IMR-90 (cell line): ENCODE measurements around the gene FADS1. TPM values are rescaled to one million over a fixed set of nuclear protein-coding genes. Genes with fewer than 3 reads are reported as not detected.

Experiments used
- ATAC-seq: fragments of 200-7000 bp; cut with Tn5 transposase; 2 replicates; pipeline ENCODE4 v1.9.1; 2020; ENCODE audit warnings: low read depth, mild to moderate bottlenecking, moderate library complexity
- BruUV-seq: library from RNA; stranded (reverse); fragments of 400-500 nt; replicated peaks from 2 replicates; lab custom pipeline; 2021; lab: Mats Ljungman, UMichigan
- CTCF ChIA-PET: fragments of 300-600 bp; formaldehyde crosslinking; extraction: SDS; loops from one replicate; lab custom pipeline; 2021; ENCODE audit warnings: antibody characterized with exemption; lab: Yijun Ruan, JAX
- POLR2A ChIA-PET: fragments of 300-600 bp; sonication (Branson Sonifier 250); formaldehyde crosslinking; loops from one replicate; lab custom pipeline; 2022; ENCODE audit warnings: antibody characterized with exemption; ENCODE audit not compliant: unreplicated experiment; lab: Charles Lee
- DNase-seq: peaks from one replicate; pipeline ENCODE4 v3.0.0; 2013
- H2AFZ ChIP-seq: replicated peaks from 2 replicates; pipeline ENCODE3; 2013; ENCODE audit warnings: low read length, mild to moderate bottlenecking; ENCODE audit not compliant: poor library complexity
- H2AK5ac ChIP-seq: 2 replicates; pipeline ENCODE4 v1.6.1; 2013; ENCODE audit warnings: low read depth, low read length, inconsistent platforms
- H2AK9ac ChIP-seq: replicated peaks from 2 replicates; pipeline ENCODE3; 2013; ENCODE audit warnings: mild to moderate bottlenecking, low read depth, low read length, moderate library complexity; ENCODE audit not compliant: poor library complexity
- H2BK120ac ChIP-seq: 2 replicates; pipeline ENCODE4 v1.6.1; 2013; ENCODE audit warnings: low read depth, low read length, inconsistent platforms
- H2BK15ac ChIP-seq: 3 replicates; pipeline ENCODE4 v1.6.1; 2013; ENCODE audit warnings: low read depth, low read length, inconsistent platforms
- H2BK20ac ChIP-seq: 2 replicates; pipeline ENCODE4 v1.6.1; 2013; ENCODE audit warnings: low read depth, mild to moderate bottlenecking, inconsistent platforms, low read length, moderate library complexity
- H2BK5ac ChIP-seq: 2 replicates; pipeline ENCODE4 v1.6.1; 2013; ENCODE audit warnings: mild to moderate bottlenecking, low read depth, low read length, inconsistent platforms; ENCODE audit not compliant: poor library complexity, severe bottlenecking
- H3K14ac ChIP-seq: replicated peaks from 2 replicates; pipeline ENCODE4 v1.6.1; 2013; ENCODE audit warnings: low read depth, low read length, inconsistent platforms
- H3K18ac ChIP-seq: 2 replicates; pipeline ENCODE4 v1.6.1; 2013; ENCODE audit warnings: low read depth, low read length, control low read depth
- H3K23ac ChIP-seq: 2 replicates; pipeline ENCODE4 v1.6.1; 2013; ENCODE audit warnings: low read depth, low read length, inconsistent platforms
- H3K27ac ChIP-seq: 2 replicates; pipeline ENCODE4 v1.5.1; 2013; ENCODE audit warnings: mild to moderate bottlenecking, control low read depth, low read length; ENCODE audit not compliant: insufficient read depth
- H3K27me3 ChIP-seq: 2 replicates; pipeline ENCODE4 v1.6.1; 2013; ENCODE audit warnings: low read length; ENCODE audit not compliant: control insufficient read depth, insufficient read depth
- H3K36me3 ChIP-seq: 2 replicates; pipeline ENCODE4 v1.6.1; 2013; ENCODE audit warnings: low read length, mixed read lengths; ENCODE audit not compliant: control insufficient read depth, insufficient read depth
- H3K4ac ChIP-seq: 2 replicates; pipeline ENCODE4 v1.6.1; 2013; ENCODE audit warnings: low read depth, low read length, inconsistent platforms
- H3K4me1 ChIP-seq: 2 replicates; pipeline ENCODE4 v1.6.1; 2013; ENCODE audit warnings: low read length, mixed read lengths; ENCODE audit not compliant: control insufficient read depth, insufficient read depth
- H3K4me2 ChIP-seq: 2 replicates; pipeline ENCODE4 v1.6.1; 2013; ENCODE audit warnings: low read depth, mild to moderate bottlenecking, control low read depth, low read length, moderate library complexity
- H3K4me3 ChIP-seq: 2 replicates; pipeline ENCODE4 v1.5.1; 2013; ENCODE audit warnings: low read depth, mild to moderate bottlenecking, control low read depth, low read length, moderate library complexity; ENCODE audit not compliant: insufficient read depth
- H3K56ac ChIP-seq: 2 replicates; pipeline ENCODE4 v1.6.1; 2013; ENCODE audit warnings: low read length, inconsistent platforms; ENCODE audit not compliant: insufficient read depth; ENCODE audit errors: extremely low read depth
- H3K79me1 ChIP-seq, 2 experiments: 2 replicates each; pipeline ENCODE4 v1.6.1; 2013; ENCODE audit warnings: low read length in 2 of 2, inconsistent platforms in 1 of 2, low read depth in 1 of 2
- H3K9ac ChIP-seq: 2 replicates; pipeline ENCODE4 v1.6.1; 2013; ENCODE audit warnings: low read depth, low read length, control low read depth
- H3K9me1 ChIP-seq: 2 replicates; pipeline ENCODE4 v1.6.1; 2013; ENCODE audit warnings: low read length, inconsistent platforms; ENCODE audit not compliant: insufficient read depth
- H3K9me3 ChIP-seq: 2 replicates; pipeline ENCODE4 v1.6.1; 2013; ENCODE audit warnings: low read length; ENCODE audit not compliant: control insufficient read depth, insufficient read depth
- H4K20me1 ChIP-seq: 2 replicates; pipeline ENCODE4 v1.6.1; 2013; ENCODE audit warnings: low read length, inconsistent platforms; ENCODE audit not compliant: insufficient read depth
- H4K5ac ChIP-seq: 2 replicates; pipeline ENCODE4 v1.6.1; 2013; ENCODE audit warnings: mild to moderate bottlenecking, low read depth, low read length, control low read depth
- H4K8ac ChIP-seq, 2 experiments: 2 replicates each; pipeline ENCODE4 v1.6.1; 2013; ENCODE audit warnings: low read depth in 2 of 2, low read length in 2 of 2, control low read depth in 1 of 2, inconsistent platforms in 1 of 2
- H4K91ac ChIP-seq: 2 replicates; pipeline ENCODE4 v1.6.1; 2013; ENCODE audit warnings: low read depth, low read length, inconsistent platforms; ENCODE audit not compliant: insufficient read depth
- CHD1 ChIP-seq: IDR thresholded peaks from 2 replicates; pipeline ENCODE4 v1.6.1; 2012; ENCODE audit warnings: low read depth, low read length, improper control_type of control experiment
- FOS ChIP-seq: fragments of 150-350 bp; IDR thresholded peaks from 2 replicates; pipeline ENCODE4 v1.6.1; 2016; ENCODE audit warnings: low read depth, low read length
- RAD21 ChIP-seq: IDR thresholded peaks from 2 replicates; pipeline ENCODE4 v1.6.1; 2012; ENCODE audit warnings: low read length, improper control_type of control experiment
- WGBS, 2 experiments: methylation state at CpG; one replicate each; pipeline versions ENCODE4 v1.1.5 to v1.1.7; 2013; ENCODE audit warnings: missing lambda C conversion rate in 2 of 2; ENCODE audit not compliant: insufficient read length in 1 of 2; ENCODE audit errors: extremely low coverage in 2 of 2; 5-methylcytosine and 5-hydroxymethylcytosine counted together
- dilution Hi-C: fragments of 300-500 bp; cut with HindIII; formaldehyde crosslinking; loops from one replicate; pipeline ENCODE4 v1.14.3; 2018; ENCODE audit warnings: low sequenced_read_pairs; ENCODE audit not compliant: unreplicated experiment
- in situ Hi-C: fragments of 300-500 bp; cut with MboI; formaldehyde crosslinking; loops from 3 replicates; pipeline ENCODE4 v1.14.3; 2019; ENCODE audit warnings: low sequenced_read_pairs, inconsistent platforms, mixed read lengths
- intact Hi-C: fragments of 100-400 bp; cut with micrococcal nuclease; formaldehyde crosslinking; loops from 2 replicates; pipeline ENCODE4 v1.10.0; 2022
- polyA plus RNA-seq, 3 experiments: library from polyadenylated mRNA; depleted of rRNA; stranded (reverse); fragments of >200 nt; gene quantifications; 2 replicates each; pipeline ENCODE4 v1.2.3, GENCODE V29; 2012; ENCODE audit warnings: low replicate concordance in 1 of 3
- total RNA-seq: library from RNA; depleted of rRNA; stranded (reverse); fragments of >200 nt; gene quantifications from 2 replicates; pipeline ENCODE4 v1.2.3, GENCODE V29; 2012

The FADS1 gene
- total and polyA plus RNA-seq, 2 of the 4 experiments (the other 2 are of a cell fraction): 16.3 to 18.4 TPM

DNA sequence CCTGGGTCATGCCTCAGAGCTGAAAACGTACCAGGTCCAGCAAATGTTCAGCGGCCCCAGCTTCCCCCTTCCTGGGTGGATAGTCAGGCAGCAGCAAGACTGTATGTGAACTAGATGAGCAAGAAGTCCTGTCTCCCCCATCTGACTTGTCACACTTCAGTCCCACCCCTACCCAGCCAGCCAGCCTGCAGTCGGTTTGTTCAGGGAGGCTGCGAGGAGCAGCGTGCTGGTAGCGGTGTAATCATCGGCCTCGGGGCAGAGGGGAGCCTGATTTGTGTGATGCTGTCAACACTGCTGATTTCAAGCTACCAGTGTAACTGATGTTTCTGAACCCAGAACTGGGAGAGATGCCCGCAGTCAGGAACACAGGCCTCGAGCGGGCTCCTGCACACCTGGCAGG is 34.0 kb downstream of the FADS1 start:
- no peak for TF ChIP-seq FOS
- TF ChIP-seq RAD21: no peak
- TF ChIP-seq CHD1: no peak
- POLR2A ChIA-PET: no interaction called here
- no peak overlapping the region for H4K91ac ChIP-seq

More for the DNA sequence above, 34.0 kb downstream of the FADS1 start:
- Histone ChIP-seq H3K23ac (no peak overlapping the region), H3K79me1 (peaks cover 0 to under 1% of the 10 kb centered on the region in 2 experiments; a peak in 1 of 4 replicates), H3K27ac (no peak overlapping the region), H4K8ac (no peak overlapping the region), H3K9me3 (no peaks in the 10 kb centered on the region), H3K56ac (no peak overlapping the region), H3K9me1 (no peaks in the 10 kb centered on the region; the same call in 1 of the 2 replicates), H3K27me3 (no peaks in the 10 kb centered on the region), H2BK15ac (no peak overlapping the region), H3K14ac (no peak overlapping the region), H2AK5ac (no peak overlapping the region), H2BK20ac (no peak overlapping the region), H2BK120ac (no peak overlapping the region), H2AK9ac (no peak overlapping the region), H4K20me1 (peaks cover 6% of the 10 kb centered on the region; the same call in 1 of the 2 replicates), H4K5ac (no peak overlapping the region), H2AFZ (no peak overlapping the region), H3K18ac (no peak overlapping the region), H3K4me1 (peaks cover 3% of the 10 kb centered on the region; the same call in 1 of the 2 replicates), H3K4me3 (no peak overlapping the region), H3K36me3 (peaks cover 40% of the 10 kb centered on the region), H2BK5ac (no peak overlapping the region), H3K9ac (no peak overlapping the region), H3K4me2 (no peak overlapping the region), H3K4ac (no peak overlapping the region)
- in situ Hi-C loops: no loop called here
- CTCF ChIA-PET: interaction anchor here (1.2 kb wide), 1 partner anchor 15 kb away, joined by 5 read pairs; no protein-coding TSS in a partner anchor
- dilution Hi-C loops: no loop called here
- intact Hi-C loops: no loop called here
- no TSS peak for BruUV-seq
- 93% methylated on average over 5 of the region's 11 CpGs; no CpG with 5 or more reads in 1 of the 2 experiments for WGBS, 2 experiments
- ATAC-seq (no peak), DNase-seq (no peak)
